T-helper 2 cell treated with Interferon-gamma antibody and Interleukin-4, amounts not matched to agents 100 ng/mL and 5 ng/mL, for 36 hours (primary cell): ENCODE measurements around the gene VANGL1. TPM values are rescaled to one million over a fixed set of nuclear protein-coding genes. Genes with fewer than 3 reads are reported as not detected.

ENCODE experiments used
- intact Hi-C: fragments of 100-400 bp; cut with micrococcal nuclease; formaldehyde crosslinking; loops from one replicate; pipeline ENCODE4 v1.15.1; 2023
- total RNA-seq: library from RNA; stranded (reverse); gene quantifications from 2 replicates; pipeline ENCODE4 v1.2.3, GENCODE V29; 2022

VANGL1 gene
- total RNA-seq, 1 donor from 2014 or later, result 16.8 TPM

DNA sequence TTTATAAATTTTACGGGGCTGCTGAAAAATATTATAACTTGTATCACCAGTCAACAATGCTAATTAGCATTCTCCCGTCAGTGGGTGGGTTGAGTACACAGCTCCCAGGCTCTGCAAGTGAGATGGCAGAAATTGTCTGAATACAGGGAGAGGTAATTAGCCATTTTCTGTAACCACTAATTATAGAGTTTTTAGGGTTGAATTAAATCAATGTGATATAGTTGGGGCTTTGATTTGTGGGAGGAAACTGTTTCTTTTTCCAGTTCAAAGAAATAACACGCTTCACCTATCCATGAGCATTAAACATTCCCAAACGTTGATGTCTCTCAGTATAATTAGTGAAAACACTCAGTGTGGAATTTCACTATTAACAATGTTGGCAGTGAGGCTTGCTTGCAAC is 1.5 kb downstream of the VANGL1 start:
- intact Hi-C loops, result loop anchor here (2.0 to 10.0 kb wide), 3 partner anchors 729 to 1058 kb away; partner anchors contain the start of genes ATP1A1, BCAS2 and NRAS

DNA sequence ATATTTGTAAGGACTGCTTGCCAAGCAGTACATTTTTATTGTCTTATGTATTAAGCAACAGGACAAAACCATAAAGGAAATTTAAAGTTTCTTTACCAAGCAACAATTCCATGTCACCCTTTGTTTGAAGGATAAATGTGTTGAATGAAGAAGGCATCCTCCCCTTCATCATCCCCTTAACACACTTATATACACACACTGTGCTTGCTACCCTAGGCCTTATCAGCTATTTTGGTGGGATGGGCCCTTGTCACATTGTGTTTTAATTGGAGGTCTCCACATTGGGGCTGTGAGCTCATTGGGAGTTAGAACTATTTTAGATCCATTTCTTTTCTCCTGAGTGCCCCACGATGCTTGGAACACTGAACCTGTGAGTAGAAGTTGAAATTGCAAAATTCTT is 1.9 kb downstream of the VANGL1 start:
- intact Hi-C loops, result loop anchor here (2.0 to 10.0 kb wide), 3 partner anchors 729 to 1059 kb away; partner anchors contain the start of genes ATP1A1, BCAS2 and NRAS

DNA sequence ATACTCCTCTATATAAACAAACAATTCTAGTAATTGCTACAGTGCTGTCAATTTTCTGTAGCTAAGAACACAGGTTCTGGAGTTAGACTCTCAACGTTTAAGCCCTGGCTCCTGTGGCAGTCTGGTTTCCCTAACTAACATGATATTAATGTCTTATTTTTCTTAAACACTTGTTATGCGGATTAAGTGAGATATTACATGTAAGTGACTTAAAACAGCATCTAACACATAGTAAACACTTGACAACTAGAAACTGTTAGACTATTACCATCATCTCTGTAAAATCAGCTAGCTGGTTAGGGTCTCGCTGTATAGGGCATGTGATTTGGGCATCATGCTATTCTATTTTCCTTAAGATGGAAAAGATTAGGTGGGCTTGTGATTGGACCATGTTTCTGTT is 2.3 kb downstream of the VANGL1 start:
- intact Hi-C loops, result loop anchor here (5.0 to 10.0 kb wide), 2 partner anchors 728 to 1059 kb away; partner anchors contain the start of genes ATP1A1 and BCAS2

DNA sequence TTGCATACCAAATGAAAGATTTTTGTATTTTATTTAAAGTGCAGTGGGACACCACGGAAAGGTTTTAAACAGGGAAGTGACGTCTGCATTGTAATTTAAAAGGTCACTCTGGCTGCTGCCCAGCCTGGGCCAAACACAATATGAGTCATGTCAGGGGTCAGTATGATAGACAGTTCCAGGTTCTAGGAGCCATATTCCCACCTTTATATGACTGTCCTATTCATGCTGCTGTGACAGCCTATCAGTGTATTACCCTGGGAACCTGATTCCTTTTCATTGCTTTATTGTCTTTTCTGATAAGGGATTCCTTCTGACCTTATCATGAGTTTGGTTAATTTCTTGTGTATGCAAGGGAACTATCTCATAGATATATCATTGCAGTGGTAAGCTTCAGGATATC is 5.3 kb downstream of the VANGL1 start:
- intact Hi-C loops, result loop anchor here (10.0 kb wide), 1 partner anchor 1062 kb away; the partner anchor contains the start of gene BCAS2

DNA sequence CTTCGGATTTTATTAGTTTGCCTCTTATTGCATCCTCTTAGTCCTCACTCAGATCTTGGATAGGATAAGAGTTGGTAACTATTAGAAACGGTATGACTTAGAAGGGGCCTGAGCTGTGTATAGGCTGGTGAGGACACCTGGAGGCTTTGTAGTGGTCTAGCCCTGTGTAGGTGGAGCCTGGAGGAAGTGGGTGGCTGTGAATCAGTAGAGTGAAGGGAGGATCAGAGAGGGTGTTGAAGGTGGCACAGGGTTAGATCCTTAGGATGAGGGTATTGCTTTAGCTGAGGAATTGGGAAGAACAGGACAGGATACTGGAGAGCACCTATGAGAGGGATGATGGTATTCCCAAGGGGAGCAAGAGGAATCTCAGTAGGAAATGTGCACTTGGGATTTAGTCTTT is 5.7 kb downstream of the VANGL1 start:
- intact Hi-C loops, result loop anchor here (10.0 kb wide), 1 partner anchor 1063 kb away; the partner anchor contains the start of gene BCAS2

DNA sequence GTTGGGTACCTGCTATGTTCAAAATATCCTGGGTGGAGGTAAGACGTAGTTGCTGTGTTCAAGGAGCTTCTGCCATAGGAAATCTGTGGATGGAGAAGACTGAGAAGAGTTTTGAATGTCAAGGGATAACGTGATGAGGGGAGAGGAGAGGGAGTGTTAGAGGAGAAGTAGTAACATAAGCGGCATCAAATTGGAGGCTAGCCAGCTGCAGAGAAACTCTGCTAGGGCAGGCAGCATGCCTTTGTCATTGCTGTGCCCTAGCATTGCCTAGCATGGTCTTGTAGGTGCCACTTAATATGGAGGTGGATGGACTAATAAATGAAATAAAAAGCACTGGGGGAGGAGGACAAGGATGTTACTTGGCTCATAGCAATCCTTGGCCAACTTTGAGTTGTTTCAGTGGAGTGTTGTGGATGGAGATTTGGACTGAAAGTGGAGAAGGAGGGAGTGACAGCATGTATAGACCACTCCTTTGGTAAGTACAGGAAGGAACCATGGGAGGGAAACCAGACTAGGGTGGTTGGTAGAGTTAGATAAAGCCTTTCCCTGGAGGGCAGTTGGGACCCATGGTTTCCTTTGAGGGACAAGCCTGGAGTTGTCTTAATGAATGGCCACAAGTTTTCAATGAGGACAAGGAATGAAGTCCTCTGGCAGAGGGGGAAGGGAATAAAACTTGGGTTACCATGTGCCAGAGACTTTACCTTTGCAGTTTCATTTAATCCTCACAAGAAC is 6.3 kb downstream of the VANGL1 start:
- intact Hi-C loops, result loop anchor here (10.0 kb wide), 1 partner anchor 1063 kb away; the partner anchor contains the start of gene BCAS2

DNA sequence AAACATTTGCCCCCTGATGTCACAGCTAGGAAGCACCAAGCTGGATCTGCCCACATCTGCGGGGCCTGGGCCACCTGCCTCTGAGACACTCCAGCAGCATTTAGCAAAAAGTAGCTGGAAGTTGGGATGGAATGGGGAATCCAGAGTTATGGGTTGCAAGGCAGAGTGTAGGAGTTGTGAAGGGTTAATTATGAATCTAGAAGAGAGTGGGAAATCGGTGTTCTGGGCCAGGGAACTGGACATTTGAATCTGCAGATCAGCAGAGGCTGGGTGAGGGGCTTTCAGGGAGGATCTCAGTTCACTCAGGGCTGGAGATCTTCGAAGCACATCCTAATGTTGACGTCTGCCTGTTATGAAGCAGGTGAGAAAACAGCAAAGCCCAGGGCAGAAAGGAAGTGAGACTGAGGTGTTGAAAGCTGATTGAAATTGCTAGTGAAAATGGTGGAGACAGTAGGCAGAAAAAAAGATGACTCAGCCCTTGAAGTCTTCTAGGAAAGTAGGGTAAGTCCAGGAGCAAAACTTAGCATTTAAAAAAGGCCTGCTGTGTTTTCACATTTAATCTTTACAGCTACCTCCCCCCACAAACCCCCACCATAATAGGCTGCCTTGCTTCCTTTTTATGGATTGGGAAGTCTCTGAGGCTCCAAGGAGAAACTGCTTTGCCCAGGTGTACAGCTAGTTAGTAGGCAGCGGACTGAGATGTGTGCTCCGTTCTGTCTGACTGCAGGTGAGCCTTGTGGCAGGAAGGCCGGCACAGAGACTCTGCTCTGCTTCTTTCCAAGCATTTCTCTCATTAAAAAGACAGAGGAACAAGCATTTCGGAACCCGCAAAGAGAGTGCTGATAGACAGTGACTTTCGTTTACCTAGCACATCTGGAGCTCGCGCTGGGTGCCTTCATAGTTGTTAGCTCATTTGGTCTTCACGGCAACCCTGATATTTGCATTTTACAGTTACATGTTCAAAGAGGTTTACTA is 7.2 kb downstream of the VANGL1 start:
- intact Hi-C loops, result loop anchor here (10.0 kb wide), 1 partner anchor 1064 kb away; the partner anchor contains the start of gene BCAS2

DNA sequence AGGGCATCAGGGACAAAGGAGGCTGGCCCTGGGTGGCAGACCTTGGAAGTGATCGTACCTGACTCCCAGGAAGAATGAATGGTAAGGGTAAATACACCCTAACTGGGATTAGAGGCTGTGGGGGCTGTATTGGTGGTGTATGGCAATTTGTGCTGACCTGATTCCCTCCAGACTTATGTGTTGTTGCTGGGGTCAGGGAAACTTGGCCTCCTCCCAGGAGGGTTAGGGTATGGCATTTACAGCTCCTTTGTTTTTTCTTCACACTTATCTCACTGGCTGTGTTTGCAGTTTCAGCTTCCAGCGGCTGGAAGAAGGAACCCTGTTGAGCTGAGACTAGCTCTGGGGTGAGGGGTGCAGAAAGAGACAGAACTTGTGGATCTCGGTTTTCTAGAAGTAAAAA is 8.2 kb downstream of the VANGL1 start:
- intact Hi-C loops, result loop anchor here (10.0 kb wide), 1 partner anchor 1065 kb away; the partner anchor contains the start of gene BCAS2

DNA sequence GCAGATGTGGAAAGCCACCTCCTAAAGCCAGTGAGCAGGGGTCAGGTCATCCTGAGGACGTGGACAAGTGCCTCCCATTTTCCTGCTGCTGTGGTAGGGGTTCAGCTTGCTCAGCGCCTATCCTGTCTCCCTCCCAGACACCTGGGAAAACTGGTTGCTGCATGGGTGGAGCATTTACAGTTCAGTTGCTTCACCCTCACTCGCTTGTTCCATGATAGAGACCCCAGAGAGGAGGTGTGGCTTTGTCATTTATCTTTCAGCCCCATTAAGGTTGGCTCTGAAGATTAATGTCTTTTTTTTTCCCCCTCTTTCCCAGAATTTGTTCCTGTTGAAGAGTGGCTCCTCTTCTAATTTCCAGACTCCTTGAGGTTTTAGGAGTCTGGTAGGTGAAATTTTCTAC is 9.2 kb downstream of the VANGL1 start:
- intact Hi-C loops, result no loop called here

DNA sequence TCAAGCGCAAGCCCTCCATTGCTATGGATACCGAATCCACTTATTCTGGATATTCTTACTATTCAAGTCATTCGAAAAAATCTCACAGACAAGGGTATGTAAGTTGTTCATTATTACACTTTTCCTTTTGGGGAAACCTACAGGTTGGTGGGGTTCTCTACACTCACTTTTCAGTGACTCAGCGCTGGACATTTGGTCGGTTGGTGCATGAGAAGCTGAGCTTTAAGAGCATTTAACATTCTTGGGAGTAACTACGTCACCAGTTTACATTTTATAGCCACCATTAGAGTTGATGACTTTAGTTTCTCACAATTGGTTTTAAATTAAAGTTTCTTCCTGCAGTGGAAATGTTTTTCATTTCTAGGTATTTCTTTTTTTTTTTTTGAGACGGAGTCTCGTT is 9.6 kb downstream of the VANGL1 start:
- intact Hi-C loops, result no loop called here

DNA sequence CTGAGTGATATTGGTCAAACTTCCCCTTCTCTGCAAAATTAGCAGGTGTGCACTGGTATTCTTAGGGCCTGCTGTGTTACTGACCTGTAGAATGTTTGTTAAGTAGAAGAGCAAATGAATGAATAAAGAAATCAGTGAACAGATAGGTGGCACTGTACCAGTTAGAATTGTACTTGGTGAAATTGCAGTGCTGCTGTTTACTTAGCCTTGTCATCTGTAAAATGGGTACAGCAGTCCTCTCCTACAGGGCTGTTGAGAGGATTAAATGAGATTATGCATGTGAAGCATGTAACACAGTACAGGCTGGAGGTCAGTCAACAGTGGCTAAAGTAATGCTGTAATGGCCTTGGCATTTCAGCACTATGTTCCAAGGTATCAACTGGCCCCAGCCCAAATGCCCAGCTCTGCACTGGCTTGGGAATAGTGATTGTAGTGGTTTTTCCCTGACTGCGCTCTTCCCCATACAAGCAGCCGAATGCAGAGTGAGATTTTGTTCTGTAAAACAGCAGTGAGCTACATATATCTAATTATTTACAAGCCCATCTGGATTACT is 10.5 kb downstream of the VANGL1 start:
- intact Hi-C loops, result no loop called here

DNA sequence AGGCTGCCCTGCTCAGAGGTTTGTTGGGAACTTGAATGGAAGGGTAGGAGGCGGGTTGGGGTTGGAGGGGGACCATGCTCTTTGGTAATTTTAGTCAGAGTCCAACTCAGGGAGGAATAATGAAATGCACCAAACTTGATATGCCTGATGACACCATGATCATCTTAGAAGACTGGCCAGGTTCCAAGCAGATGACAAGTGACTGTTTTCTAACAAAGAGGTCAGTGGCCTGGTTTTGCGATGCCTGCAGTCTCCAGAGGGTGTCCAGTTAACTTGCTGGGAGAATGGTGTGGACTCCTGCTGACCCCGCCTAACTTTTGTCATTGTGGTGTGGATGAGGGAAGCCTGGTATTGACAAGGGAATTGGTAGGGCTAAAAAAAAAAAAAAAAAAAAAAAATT is 12.4 kb downstream of the VANGL1 start:
- intact Hi-C loops, result no loop called here

DNA sequence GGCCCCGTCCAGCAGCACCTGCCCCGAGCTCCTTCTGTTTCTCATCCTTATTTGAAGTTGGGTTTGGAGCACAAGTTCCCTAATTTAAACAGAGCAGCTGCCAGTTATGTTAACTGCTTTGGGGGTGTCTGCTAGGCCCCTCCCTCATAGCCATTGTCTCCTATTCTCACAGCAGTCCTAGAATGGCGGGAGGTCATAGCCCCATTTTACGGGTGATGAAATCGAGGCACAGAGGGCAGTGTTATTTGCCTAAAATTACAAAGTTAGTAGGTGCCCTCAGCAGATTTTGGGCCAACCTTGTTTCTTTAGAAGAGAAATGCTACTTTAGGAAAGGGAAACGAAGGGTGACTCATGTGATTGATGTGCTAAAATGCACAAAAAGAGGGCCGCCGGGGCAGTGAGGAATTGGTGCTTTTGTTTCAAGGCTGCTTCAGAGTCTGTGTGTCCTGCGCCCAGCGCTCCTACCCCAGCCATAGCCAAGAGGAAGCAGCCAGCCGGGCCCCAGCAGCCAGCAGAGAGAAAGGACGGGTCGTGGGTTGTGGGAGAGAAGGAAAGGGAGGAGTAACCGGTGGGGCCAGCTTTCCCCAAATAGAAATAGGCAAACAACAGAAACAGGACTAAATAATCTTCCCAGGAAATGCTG is 13.0 kb downstream of the VANGL1 start:
- intact Hi-C loops, result no loop called here

DNA sequence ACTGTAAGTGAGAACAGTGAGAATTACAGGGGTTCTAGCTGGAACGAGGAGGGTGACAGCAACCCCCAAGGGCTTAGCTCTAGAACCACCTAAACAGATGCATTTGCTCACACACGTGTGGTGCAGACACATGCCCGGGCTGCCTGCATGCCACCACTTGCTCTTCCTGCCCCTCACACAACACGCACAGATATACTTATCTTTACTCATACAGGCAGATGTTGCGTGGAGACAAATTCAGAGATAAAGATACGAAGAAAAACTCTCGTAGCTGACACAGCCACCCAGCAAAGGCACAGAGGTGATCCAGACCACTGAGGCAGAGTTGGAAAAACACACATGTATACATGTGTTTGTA is 13.5 kb downstream of the VANGL1 start:
- intact Hi-C loops, result no loop called here

DNA sequence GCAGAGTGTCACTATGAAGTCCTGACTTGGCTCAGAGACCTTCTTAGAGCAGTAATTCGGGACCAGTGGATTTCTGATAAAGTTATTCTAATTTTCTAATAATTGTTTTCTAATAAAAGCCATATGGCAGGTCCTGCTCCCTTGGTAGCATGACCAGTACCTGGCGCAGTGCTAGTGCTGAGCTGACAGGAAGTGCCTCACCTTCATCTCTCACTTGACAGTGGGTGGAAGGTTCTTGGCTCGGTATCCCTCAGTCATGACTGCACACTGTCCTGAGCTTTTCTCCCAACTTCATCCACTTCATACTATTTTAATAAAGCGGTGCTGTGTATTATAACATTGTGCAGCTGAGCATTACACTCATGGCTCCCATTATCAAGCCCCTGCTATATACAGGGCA is 14.1 kb downstream of the VANGL1 start:
- intact Hi-C loops, result no loop called here

DNA sequence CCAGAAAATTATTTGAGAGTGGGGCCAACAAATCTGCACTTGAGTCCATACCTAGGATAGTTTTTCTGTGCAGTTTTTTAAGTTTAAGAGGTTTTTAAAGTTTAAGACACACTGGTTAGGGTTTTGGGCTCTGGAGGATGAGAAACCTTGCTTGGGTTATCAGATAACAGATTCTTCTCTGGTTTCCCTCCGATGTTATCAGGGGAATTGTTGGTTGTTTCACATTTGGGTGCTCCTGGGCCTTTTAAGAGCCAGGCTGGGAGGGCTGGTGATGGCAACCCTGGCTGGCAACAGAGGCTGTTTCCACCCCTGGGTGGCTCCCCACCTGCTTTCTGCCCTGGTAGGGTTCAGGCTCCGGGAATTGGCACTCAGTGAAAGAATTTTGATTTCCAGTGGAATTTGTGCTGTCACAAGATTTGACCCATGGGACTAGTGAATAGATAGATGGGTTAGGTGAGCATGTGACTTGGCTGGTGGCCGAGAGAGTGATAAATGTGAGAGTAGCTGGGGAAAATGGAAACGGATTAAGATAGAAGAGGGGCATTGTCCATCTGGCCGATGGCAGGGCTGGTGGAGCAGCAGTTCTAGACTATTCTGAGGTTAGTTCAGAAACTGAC is 14.8 kb downstream of the VANGL1 start:
- intact Hi-C loops, result no loop called here

DNA sequence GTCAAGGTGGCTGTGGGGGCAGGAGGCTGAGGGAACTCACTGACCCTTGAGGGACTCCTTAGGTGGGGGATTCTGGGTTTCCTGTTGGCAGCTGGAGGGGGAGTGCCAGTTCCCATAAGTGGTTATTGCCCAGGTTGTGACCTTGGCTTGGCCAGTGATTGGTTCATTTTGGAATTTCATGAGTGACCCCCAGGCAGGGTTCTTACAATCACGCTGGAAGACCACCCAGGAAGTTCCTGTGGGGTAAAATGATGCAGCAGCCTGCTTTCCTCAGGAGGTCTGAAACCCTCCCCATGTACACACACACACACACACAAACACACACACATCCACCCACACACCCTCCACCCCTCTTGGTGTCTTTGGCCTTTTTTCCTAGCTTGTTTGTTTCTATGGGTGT is 16.9 kb downstream of the VANGL1 start:
- intact Hi-C loops, result no loop called here

DNA sequence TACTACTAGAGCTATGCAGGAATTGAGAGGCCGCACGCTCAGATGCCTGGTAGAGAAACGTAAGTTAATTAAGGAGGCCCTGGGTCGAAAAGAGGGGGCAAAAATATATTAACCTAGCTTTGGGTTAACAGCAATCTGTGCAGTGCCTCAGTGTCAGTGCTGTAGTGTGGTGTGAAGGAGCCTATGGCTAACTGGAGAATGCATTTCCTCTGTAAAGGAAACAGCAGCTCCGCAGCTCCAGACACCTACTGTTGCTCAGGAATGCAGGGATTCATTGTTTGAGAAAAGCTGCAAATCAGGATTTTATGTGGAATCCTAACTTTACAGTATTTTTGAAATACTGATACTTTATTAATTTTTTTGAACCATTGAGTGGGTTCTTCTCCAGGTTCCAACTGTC is 18.4 kb downstream of the VANGL1 start:
- intact Hi-C loops, result no loop called here

DNA sequence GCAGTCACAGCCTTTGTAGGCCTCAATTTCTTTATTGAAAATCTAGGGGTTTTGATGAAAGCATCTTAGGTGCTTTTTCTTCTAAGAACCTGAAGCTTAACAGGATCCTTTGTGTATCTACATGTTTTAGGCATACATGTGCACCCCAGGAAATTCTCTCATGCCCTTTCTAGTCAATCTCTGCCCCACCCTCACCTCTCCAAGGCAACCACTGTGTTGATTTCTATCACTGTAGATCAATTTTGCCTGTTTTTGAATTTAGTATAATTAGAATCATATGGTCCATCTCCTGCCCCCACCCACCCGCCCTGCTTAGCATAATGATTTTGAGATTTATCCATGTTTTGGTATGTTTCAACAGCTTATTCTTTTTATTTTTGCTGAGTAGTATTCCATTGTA is 19.4 kb downstream of the VANGL1 start:
- intact Hi-C loops, result no loop called here

DNA sequence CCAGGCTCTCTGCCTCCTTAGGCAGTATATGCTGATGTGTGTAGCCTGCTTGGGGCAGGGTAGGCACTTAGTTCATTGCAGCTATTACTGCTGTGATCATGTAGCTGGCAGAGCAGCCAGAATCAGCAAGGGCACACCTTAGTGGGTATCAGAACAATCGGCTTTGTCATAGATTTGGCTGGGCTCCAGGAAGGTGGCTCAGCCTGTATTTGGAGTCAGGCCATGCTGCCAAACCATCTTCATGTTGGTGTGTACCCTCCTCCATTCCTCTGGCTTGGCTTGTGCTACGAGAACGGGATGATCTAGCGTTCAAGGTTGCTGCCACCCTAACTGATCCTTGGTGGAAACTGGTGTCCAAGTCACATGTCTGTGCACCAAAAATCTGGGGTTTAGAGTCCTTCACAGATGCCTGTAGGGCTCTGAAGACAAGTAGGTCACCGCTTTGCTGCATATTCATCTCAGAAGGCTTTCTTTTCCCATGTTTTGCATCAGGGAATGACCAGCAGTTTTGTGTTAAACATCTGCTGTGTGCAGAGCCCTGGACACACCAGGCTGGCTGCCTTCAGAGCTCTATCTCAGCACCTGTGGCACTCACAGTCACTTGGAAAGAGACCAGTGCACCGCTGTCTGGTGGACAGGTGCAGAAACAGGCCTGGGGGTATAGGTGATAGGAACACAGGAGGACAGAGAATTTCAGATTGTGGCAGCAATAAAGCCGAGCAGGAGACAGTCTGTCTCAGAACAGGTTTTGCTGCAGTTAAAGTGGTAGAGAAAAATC is 23.7 kb downstream of the VANGL1 start:
- intact Hi-C loops, result no loop called here
